Measurements from ENCODE around the gene PAM16.

The PAM16 gene

DNA sequence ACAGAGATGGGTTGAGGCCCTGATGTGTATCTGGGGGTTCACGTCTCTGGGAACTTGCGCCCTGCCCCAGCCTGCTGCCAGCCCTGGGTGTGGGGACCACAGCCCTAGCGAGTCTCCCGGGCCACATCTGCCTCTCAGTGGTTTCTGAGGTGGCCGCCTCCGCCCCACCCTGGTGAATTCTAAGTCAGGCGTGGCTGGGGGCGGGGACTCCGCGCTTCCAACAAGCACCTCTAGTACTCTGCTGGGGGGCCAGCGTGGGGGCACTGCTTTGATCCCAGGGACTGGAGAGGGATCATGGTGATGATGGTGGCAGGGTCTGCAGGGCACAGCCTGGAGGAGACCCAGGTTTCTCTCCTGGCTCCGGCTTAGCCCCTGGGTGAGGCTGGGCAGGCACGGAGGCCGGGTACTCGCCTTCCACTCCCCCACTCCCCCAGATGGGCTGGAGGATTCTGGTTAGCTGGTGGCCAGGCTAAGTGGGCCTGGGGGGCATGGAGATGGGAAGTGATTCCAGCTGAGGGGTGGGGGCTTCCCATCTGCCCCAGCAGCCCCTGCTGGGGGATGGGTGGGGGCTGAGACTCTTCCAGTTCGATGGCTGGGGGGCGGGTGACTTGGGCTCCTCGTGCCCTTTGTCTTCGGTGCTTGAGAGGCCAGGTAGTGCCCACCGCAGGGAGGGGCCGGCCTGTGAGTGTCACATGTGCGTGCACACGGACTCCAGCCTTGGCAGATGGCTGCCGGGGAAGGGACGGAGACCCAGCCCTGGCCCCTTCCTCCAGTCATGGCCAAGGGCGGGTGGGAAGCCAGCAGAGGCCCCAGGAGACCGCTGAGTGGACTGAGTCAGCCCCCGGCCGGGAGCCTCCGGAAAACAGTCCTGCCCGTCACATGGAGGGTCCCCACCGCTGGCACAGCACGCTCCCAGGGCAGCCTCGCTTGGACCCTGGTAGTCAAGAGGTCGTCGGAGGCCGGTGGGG, 31.4 kb downstream of the PAM16 start:
- no peak for DNase-seq (ENCODE audit: low read depth, low spot score)

DNA sequence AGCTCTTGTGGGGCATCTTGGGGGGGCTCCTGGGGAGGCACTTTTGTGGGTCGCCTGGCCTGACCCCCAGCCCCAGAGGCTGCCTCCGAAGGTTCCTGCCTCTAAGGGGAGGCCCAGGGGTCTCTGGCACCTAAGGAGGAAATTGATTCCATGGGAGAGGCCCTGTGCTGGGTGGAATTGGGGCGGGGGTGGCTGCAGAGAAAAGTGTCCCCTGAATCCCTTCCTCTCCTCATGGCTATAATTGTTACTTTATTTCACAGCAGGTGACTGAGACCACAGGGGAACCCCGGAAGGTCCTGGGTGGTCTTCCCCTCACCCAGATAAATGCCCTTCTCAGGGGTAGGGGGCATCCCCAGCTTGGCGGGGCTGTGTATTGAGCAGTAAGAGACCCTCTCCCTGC, 32.2 kb downstream of the PAM16 start:
- DNase-seq (ENCODE audit: low read depth, low spot score), result no peak

DNA sequence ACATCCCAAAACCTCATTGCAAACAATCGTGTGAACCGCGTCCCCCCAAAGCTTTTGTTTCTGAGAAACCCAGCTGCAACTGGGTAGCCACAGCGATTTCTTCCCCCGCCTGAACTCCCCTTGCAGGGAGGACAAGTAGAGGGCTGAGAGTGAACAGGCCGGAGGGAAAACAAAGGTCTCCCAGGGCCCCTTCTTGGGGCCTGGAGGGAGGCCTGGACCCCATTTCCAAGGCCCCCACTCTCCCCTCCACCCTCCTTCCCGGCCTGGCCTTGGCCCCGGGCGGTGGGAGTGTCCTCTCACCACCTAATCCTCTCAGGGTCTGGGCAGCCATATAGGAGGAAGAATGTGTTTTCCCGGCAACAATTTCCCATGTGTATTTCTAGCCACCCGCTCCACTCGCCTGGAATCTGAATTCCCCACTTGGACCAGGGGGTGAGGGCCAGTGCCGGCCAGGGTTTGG, 32.6 kb downstream of the PAM16 start:
- no peak for DNase-seq (ENCODE audit: low read depth, low spot score)

DNA sequence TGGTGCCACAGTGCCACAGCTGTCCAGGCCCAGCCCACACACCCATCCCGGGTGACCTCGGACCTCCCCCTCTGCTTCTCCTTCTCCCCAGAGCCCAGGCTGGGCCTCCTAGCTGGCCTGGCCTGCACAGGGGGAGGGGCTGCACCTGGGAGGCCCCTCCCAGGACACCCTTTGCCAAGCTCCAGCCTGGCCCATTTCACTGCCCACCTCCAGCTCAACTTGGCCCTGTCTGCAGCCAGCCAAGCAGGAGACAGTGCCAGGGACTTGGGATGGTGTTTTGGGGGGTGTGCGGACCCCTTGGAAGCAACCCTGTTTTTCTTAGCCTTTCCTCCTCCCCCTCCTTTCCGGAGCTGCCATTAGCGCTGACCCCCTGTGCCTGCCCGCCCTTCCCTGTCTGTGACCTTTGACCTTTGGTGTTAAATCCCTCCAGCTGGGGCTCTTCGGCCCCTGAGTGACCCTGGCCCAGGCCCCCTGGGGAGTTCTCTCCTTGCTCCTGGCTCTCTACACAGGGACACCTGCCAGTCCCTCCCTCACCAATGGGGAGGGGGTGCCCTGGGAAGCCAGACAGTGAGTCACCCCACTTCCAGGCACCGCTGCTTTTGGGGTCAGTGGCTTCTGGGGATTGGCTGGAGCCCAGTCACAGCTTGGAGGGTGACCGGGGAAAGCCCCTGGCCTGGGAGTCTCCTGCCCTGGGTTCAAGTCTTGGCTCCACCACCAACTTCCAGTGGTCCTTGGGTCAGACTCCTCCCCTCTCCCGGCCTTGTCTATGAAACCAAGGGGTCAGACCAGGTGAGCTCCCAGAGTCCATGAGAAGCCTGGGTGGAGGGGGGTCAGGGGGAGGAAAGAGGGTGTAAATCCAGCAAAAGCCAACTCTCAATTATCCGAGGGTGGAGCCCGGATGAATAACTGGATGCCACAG, 33.3 kb downstream of the PAM16 start:
- DNase-seq (ENCODE audit: low read depth, low spot score), result no peak

DNA sequence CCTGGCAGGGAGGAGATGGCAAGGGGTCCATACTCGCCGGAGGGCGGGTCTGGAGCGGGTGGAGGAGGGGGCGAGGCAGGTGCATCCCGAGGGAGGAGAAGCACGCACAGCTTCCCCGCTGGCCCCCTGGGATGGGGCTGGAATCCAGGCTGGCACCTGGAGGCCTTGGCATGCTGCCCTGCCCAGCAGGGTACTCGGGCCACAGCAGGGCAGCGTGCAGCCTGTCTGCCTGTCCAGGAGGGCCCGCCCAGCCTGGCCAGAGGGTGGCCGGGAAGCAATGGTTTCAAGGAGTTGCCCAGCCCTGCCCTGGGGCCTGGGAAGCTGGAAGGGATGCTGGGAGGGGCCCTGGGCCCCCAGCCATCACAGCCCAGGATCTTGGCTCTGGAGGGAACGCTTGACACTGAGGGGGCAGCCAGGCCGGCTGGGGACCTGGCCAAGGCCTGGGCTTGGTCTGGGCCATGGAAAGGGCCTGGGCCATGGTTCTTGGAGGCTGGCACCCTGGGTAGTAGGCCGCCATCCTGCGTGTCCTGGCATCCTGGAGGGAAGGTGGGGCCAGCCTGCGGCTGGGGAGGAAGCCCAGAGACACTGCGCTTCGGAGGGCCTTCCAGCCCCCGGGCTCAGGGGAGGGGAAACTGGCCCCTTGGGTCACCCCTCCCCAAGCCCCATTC, 34.1 kb downstream of the PAM16 start:
- DNase-seq (ENCODE audit: low read depth, low spot score), result no peak

DNA sequence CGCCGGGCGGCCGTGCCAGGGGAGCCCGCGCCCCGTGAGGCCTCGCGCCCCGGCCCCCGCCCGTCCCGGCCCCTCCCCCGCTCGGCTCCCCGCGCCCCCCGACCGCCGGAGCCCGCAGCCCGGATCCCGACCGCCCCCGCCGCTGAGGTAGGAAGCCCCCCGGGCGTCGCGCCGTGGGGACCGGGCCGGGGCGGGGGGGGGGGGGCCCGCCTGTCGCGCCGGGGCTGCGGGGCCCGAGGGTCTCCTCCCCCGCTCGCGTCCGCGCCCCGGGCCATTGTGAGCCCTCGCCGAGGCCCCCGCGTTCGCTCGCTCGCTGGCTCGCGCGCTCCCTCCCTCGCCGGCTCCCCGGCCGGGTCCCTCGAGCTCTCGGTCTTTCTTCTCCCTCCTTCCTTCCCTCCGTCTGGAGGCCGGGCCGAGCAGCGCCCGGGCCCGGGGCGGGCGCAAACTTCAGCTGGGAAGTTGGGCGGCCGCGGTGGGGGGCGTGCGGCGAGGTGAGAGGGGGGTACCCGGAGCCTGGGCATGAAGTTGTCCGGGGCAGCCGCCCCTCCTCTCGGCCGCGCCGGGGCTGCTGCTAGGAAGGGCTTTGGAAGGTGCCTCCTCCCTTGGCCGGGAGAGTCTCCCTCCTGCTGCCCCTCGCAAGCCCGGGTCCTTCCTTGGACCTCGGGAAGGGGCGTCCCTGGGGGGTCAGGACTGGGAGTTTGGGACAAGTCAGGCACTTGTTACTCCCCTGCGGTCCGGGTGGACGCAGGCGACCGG, 34.8 kb downstream of the PAM16 start:
- no peak for DNase-seq (ENCODE audit: low read depth, low spot score)

DNA sequence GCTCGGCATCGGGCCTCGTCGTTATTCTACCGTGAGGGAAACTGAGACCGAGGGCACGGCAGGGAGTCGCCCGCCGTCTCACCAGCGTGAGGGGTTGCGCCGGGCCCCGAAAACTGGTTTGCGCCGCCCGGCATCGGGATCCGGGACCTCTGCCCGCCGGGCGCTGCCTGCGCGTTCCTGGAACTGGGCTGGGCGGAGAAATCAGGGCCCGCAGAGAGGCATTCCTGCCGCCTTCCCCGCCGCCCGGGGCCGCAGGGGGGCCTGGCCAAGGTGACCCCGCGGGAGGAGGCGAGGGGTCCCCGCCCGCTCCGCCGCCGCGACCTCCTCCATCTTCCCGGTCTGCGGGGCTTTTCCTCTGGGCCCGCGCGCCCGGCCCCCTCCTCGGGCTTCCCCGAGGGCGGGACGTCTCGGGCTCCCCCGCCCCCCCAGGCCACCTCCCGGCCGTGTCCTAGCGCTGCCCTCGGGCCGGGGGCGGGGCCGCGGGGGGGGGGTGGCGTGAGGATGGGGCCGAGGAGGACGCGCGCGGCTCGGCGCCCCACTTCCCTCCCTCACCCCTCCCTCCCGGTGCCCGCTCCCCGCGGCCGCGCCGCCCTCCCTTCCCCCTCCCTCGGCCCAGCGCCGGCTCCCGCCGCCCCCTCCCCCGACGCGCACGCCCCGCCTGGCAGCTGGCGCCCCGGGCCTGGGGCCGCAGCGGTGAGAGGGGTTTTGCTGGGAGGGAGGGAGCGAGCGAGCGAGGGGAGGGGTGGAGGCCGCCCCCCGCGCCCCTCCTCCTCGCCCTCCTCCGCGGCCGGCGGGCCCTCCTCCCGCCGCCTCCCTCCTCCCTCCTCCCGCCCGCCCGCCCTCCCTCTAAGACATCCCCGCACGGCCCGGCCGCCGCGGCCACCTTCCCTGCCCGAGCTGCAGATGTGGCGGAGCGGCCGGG, 35.7 kb downstream of the PAM16 start, which contains the start of gene GLIS2:
TSS of gene GLIS2 (plus strand) at position 882 of the 922 bp plus-strand sequence. CDS start 16,214 bp downstream, outside the sequence.
- no peak for DNase-seq (ENCODE audit: low read depth, low spot score)

DNA sequence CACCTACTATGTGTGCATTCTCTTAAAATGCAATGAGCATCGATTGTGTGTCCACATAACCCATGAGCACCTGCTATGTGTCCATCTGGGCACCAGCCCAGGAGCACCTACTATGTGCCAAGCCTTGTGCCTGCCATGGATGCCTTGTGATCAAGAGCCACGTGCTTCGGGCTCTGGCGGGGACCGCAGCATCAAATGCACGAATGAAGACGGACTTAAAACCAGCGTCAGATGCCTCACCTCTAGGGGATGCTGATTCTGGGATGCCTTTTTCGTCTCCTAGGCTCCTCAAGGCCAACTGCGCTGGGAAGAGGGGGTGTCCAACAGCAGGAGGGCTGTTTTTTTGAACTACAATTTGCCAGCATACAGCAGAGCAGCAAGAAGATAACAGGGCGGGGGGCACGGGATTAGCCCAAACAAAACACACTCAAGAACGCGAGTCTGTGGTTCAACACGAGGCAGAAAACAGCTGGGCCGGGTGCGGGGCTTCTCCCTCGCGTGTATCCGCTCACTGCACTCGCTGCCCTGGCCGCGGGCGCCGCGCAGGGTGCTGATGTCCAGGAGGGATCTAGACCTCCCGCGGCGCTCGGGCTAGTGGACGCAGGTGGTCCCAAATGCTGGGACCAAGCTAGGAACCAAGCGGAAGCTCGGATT, 36.5 kb downstream of the PAM16 start:
- DNase-seq (ENCODE audit: low read depth, low spot score), result no peak

DNA sequence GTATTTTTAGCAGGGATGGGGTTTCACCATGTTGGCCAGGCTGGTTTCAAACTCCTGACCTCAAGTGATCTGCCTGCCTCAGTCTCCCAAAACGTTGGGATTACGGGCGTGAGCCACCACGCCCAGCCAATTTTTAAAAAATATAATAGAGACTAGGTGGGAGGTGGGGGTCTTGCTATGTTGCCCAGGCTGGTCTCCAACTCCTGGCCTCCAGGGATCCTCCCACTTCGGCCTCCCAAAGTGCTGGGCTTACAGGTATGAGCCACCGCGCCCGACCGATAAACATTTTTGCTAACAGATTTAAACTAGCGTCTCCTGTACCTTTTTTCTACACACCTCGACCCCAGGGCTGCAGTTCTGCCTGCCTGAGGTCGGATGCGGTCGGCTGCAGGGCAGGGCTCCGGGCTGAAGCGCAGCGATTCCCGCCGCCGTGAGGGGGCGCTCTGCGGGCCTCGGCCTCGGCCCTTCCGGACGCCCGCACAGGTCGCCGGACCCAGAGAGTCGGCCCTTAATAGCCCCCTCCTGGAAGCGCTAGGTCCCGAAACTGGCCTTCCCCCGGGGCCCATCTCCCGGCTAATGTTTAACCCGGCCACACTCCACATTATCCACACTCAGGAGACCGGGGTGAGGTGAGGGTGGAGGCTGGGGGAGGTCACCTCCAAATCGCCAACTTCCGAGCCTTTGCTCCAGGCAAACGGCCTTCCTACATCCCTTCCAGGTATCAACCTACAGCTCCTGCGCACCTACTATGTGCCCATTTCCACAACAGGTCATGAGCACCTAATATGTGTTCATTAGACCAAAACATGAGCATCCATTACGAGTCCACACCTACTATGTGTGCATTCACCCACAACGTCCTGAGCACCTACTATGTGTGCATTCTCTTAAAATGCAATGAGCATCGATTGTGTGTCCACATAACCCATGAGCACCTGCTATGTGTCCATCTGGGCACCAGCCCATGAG, 37.3 kb downstream of the PAM16 start:
- no peak for DNase-seq (ENCODE audit: low read depth, low spot score)

DNA sequence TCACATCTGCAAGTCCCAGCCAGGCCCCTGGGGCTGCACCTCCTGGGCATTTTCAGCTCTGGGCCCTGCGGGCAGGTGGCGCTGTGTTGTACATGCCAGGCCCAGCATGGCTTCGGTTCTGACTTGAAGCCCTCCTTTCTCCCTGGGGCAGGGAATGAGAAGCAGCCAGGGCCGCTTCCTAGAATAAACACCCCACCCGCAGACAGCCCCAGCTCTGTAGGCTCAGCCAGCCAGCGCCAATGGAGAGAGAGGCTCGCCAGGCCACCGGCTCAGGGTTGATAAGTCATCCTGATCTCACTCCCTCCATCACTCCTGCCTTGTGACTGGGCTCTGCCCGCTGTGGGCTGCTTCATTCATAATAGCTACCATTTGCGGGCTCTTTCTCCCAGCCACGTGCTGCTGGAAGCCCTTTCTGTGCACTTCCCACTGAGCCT, 41.3 kb downstream of the PAM16 start:
- peak; percentile 89 for DNase-seq (ENCODE audit: low read depth, low spot score)

DNA sequence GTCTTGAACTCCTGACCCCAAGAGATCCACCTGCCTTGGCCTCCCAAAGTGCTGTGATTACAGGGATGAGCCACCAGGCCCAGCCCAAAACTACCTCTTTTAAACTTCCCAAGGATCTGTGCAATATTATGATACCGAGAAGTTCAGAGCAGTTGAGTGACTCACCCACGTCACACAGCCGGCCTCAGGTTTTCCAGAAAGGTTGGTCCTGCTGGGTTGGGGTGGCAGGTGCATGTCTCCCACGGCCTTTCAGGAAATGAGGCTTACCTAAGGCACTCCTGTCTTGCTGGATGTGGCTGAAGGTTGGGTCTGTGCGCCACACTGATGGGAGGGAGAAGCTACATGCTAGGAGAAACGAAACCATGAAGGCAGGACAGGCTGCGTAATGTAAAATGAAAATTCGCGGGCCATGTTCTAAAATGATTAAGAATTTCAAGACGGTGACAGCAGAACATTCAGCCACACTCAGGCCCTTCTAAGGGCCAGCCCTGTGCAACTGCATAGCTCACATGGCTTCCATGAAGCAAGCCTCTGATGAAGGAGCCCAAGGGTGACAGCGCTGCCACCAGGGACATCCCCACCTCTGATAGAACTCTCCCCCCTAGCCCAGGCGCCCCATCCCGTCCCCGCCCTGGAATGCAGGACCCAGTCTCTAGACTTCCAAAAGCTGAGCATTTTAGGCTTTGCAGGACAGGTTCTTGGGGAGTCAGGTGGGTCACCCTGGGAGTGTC, 41.9 kb downstream of the PAM16 start:
- DNase-seq (ENCODE audit: low read depth, low spot score), result no peak

DNA sequence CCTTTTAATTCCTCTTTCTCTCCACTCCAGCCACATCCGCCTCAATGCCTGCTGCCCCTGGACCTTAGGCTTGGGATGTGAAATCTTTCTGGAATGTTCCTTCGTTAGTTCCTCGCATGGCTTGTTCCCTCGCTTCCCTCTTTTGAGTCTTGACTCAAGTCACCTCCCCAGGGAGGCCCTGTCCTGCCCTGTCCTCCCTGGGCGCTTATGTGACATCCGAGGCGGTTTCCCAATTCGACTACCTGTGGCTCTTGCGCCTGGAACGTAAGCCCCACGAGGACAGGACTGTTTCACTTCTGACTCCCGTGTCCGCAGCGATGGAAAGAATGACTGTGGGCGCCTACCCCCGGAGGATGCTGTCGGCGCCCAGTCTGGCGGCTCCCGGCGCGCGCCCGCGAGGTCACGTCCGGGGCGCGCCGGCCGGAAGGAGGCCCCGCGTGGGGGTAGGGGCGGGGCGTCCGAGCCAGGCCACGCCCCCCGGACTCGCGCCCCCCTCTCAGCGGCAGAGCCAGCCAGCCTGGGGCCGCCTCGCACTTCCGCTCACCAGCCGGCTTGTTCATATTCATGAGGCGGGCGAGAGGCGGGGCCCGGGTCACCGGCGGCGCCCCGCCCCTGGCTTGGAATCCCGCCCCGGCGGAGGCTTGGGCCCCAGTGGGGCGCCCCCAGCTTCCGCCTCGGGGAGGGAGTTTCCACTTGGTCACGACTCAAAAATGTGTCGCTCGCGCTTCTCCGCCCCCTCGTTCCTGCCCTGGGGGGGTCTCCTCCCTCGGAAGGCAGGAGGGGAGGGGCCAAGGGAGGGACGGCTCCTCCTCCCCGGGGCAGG, 43.7 kb downstream of the PAM16 start:
- no peak for DNase-seq (ENCODE audit: low read depth, low spot score)

DNA sequence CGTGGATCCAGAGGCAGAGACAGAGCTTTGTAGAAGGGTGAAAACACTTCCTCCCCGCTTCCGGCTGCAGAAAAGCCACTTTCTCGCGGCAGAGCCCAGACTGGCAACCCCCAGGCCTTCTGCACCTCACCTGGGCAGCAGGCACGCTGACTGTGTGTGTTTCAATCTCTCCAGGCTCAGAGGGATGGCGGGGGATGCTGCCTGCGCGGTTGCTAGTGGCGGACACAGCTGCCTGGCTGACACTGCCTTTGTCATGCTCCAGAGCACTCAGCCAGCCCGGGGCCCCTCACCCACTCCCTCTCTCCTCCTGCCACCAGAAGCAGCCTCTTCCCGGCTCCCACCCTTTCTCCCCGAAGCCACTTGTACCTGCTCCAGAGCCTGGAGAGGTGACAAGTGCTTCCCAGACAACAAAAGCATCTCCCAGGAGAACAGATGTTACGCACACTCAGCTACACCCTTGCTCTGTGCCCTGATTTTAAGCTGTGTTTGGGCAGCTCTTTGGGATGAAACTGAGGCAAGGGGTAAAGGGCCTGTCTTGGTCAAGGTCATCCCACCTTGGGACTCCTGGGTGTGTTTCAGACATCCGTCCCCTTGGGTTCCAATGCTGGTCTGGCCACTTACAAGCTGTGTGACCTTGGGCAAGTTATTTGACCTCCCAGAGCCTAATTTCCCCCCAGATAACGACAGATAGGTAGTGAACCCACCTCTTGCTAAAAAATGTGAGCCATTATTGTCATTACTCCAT, 44.5 kb downstream of the PAM16 start:
- no peak for DNase-seq (ENCODE audit: low read depth, low spot score)

DNA sequence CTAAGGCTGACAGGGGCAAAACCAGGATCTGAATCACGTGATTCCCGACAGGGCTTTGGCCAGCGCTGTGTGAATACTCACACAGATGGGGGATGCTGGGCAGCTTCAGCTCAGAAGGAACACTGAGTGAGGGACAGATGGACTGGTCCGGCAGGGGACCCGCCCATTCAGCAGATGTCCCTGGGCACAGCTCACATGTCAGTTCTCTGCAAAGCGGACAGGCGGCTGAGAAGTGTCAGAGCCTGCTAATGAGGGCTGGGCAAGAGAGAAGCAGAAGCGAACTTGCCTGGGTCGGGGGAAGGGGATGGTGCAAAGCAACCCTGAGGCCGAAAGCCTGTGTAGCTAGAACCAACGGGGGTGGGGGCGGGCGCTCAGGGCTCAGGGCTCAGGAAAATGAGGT, 47.1 kb downstream of the PAM16 start:
- no peak for DNase-seq (ENCODE audit: low read depth, low spot score)

DNA sequence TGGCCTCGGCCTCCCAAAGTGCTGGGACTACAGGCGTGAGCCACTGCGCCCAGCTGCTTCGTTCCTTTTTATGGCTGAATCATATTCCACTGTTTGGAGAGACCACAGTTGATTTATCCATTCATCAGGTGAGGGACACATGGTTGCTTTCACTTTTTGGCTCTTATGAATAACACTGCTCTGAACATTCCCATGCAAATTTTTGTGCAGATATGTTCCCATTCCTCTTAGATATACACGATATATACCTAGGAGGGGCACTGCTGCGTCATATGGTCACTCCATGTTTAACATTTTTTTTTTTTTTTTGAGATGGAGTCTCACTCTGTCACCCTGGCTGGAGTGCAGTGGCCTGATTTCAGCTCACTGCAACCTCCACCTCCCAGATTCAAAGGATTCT, 49.2 kb downstream of the PAM16 start:
- no peak for DNase-seq (ENCODE audit: low read depth, low spot score)

DNA sequence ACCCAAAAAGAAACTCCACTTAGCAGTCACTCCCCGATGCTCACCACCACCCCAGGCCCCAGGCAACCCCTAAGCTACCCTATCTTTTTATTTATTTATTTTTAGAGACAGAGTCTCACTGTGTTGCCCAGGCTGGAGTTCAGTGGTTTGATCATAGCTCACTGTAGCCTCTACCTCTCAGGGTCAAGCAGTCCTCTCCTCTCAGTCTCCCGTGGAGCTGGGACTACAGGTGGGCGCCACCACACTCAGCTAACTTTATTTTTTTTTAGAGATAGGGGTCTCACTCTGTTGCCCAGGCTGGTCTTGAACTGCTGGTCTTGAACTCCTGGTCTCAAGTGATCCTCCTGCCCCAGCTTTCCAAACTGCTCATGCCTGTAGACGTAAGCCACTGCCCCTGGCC, 49.9 kb downstream of the PAM16 start:
- no peak for DNase-seq (ENCODE audit: low read depth, low spot score)

Data from smooth muscle cell of the brain vasculature (primary cell).